C4-2B (cell line): ENCODE data around the gene COG7.
"Not testable (repeated sequence)": the region's sequence is repeated elsewhere in the genome, so short reads cannot be mapped to it uniquely, and the experiment has no call there.

Experiments used
- H3K27ac ChIP-seq: fragments of 450-650 bp; 2 replicates; pipeline ENCODE4 v1.5.1; 2017
- ZFX ChIP-seq: fragments of 450-650 bp; IDR thresholded peaks from 2 replicates; pipeline ENCODE4 v1.6.1; 2017
- TF ChIP-seq, protein P1 (sequence below): fragments of 450-650 bp; conservative IDR thresholded peaks from 2 replicates; pipeline ENCODE4 v1.5.1; 2017; ENCODE audit warnings: mild to moderate bottlenecking

The COG7 gene

GRCh38 chr16:23402100-23402499, 50.9 kb downstream of the COG7 start:
- no peak overlapping the region for H3K27ac ChIP-seq

DNA sequence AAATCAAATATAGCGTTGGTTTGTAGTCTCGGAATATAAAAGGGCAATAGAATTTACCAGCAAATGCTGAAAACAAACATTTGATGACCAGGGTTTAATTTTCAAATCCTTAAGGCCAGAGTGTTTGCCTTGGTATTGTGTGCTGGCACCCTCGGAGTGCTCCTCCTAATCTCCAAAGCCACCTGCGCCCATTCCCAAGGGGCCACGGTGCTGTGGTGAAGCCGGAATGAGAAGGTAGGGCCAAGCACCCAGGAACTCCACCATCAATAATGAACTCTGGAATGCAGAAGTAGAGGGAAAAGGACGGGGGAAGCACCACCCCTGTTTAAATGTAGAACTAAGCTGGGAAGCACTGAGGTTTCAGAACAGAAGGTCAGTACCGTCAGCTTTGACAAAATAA, 51.9 kb downstream of the COG7 start:
- TF ChIP-seq, protein P1, sequence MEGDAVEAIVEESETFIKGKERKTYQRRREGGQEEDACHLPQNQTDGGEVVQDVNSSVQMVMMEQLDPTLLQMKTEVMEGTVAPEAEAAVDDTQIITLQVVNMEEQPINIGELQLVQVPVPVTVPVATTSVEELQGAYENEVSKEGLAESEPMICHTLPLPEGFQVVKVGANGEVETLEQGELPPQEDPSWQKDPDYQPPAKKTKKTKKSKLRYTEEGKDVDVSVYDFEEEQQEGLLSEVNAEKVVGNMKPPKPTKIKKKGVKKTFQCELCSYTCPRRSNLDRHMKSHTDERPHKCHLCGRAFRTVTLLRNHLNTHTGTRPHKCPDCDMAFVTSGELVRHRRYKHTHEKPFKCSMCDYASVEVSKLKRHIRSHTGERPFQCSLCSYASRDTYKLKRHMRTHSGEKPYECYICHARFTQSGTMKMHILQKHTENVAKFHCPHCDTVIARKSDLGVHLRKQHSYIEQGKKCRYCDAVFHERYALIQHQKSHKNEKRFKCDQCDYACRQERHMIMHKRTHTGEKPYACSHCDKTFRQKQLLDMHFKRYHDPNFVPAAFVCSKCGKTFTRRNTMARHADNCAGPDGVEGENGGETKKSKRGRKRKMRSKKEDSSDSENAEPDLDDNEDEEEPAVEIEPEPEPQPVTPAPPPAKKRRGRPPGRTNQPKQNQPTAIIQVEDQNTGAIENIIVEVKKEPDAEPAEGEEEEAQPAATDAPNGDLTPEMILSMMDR = no peak
- no peak for TF ChIP-seq ZFX
- H3K27ac ChIP-seq = no peak overlapping the region

More at GRCh38 chr16:23402100-23402499, 50.9 kb downstream of the COG7 start:
- TF ChIP-seq, protein P1 = no peak

- H3K27ac ChIP-seq = not testable (repeated sequence)
These were observed 52.5 kb downstream of the COG7 start for GRCh38 chr16:23400447-23400846.

DNA sequence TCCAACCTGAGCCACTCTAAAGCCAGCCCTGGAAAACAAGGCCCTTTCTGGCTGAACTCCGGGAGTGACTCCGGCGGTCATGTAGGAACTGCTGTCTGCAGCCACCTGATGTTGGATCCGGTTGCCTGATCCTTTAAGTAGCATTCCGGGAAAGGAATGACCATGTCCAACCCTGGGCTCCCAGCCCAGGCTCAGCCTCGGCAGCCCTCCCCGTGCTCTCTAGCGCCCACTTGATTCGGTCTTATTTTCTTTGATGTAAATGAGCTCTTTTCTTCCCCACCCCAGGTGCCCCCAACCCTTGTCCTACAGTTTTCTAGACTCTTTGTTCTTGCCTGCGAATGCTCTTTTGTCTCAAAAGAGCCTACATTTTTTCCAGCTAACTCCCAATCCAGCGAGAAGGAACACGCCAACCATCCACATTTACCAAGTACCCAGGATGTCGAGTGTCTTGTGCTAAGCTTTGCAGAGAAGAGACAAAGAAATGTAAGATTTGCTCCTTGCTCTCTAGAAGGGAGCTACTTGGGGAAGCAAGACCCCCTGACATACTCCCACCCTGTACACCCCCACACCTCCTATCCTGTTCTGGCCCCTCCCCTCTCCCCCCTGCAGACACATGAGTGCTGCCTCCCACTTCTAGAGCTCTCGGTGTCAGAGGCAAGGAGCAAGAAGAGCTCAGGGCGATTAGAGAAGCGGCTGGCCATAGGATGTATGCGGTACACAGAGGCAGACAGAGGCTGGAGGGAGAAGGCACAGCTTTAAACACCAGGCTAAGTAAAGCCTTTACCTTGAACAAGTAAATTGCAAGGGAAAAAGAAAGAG, 53.8 kb downstream of the COG7 start:
- H3K27ac ChIP-seq = no peak overlapping the region
- TF ChIP-seq ZFX = no peak
- TF ChIP-seq, protein P1 = no peak

- TF ChIP-seq, protein P1 = no peak
- no peak for TF ChIP-seq ZFX
- no peak overlapping the region for H3K27ac ChIP-seq
These were observed 55.5 kb downstream of the COG7 start for GRCh38 chr16:23397464-23397863.

GRCh38 chr16:23395732-23396131, 57.3 kb downstream of the COG7 start:
- no peak overlapping the region for H3K27ac ChIP-seq
- no peak for TF ChIP-seq ZFX
- TF ChIP-seq, protein P1 = no peak

GRCh38 chr16:23394141-23394831, 58.7 kb downstream of the COG7 start:
- no peak overlapping the region for H3K27ac ChIP-seq
- TF ChIP-seq, protein P1 = no peak
- no peak for TF ChIP-seq ZFX

DNA sequence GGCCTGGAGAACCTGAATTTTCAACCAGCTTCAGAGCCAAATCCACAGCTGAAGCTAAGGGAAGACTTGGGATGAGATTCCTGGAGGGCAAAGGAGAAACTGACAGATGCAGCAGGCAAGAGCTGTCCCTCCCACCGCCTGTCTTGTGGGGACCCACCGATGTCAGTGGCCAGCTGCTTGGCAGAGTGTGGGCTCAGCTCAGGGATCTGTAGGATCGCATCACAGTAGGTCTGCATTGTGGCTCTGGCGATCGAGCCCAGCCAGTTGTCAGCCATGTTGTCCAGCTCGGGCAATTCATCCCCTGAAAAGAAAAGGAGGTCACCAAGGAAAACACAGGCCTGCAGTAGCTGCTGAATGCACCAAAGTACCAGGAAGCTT, 60.8 kb downstream of the COG7 start:
- no peak overlapping the region for H3K27ac ChIP-seq
- no peak for TF ChIP-seq ZFX
- TF ChIP-seq, protein P1 = no peak
